Endothelial cell of umbilical vein (primary cell): ENCODE results near the gene KARS1. TPM values are rescaled to one million over a fixed set of nuclear protein-coding genes. Genes with fewer than 3 reads are reported as not detected.

Source experiments
- BruUV-seq: library from RNA; stranded (reverse); fragments of 400-500 nt; replicated peaks from 2 replicates; lab custom pipeline; 2021; lab: Mats Ljungman, UMichigan
- CTCF ChIA-PET: fragments of 300-600, 350-600 bp; sonication (Branson Sonifier 250); formaldehyde crosslinking; loops from one replicate; lab custom pipeline; 2021; ENCODE audit warnings: antibody characterized with exemption, inconsistent platforms; lab: Charles Lee
- POLR2A ChIA-PET: fragments of 300-600, 350-600 bp; sonication (Branson Sonifier 250); formaldehyde crosslinking; loops from one replicate; lab custom pipeline; 2021; ENCODE audit warnings: antibody characterized with exemption, inconsistent platforms; lab: Charles Lee
- DNase-seq: peaks from one replicate; pipeline ENCODE4 v3.0.0-alpha.2; 2011; ENCODE audit warnings: low read depth, low spot score
- FAIRE-seq: peaks from 2 replicates; lab custom pipeline; 2011; peaks lifted over from hg19 to GRCh38; lab: Jason Lieb, UNC
- H2AFZ ChIP-seq: 2 replicates; pipeline ENCODE4 v1.6.0; 2012; ENCODE audit warnings: low read depth, low read length, control low read depth, inconsistent platforms
- H3K27ac ChIP-seq: 2 replicates; pipeline ENCODE4 v1.5.1; 2011; ENCODE audit warnings: low read depth, mild to moderate bottlenecking, control low read depth, low read length, moderate library complexity; ENCODE audit not compliant: insufficient read depth
- H3K27me3 ChIP-seq, 2 experiments: 2 replicates each; pipeline versions ENCODE4 v1.6.0 to v1.6.1; 2011; ENCODE audit warnings: low read length in 2 of 2, mixed read lengths in 1 of 2; ENCODE audit not compliant: control insufficient read depth in 2 of 2, insufficient read depth in 2 of 2
- H3K36me3 ChIP-seq, 2 experiments: 2 replicates in 1 of 2; 3 replicates in 1 of 2; pipeline ENCODE4 v1.5.1; 2011; ENCODE audit warnings: low read length in 2 of 2, mild to moderate bottlenecking in 1 of 2, moderate library complexity in 1 of 2; ENCODE audit not compliant: control insufficient read depth in 2 of 2, insufficient read depth in 2 of 2; ENCODE audit errors: extremely low read depth in 1 of 2
- H3K4me1 ChIP-seq: 3 replicates; pipeline ENCODE4 v1.5.1; 2011; ENCODE audit warnings: mild to moderate bottlenecking, low read length; ENCODE audit not compliant: control insufficient read depth, insufficient read depth; ENCODE audit errors: extremely low read depth
- H3K4me2 ChIP-seq: 2 replicates; pipeline ENCODE4 v1.6.1; 2011; ENCODE audit warnings: low read length, control low read depth, mixed read lengths; ENCODE audit not compliant: insufficient read depth
- H3K4me3 ChIP-seq, 3 experiments: fragments of 200-600 bp in 1 of 3; sonication (generic), shearing (Covaris generic) in 1 of 3; replicated peaks in 1 of 3; 2 replicates each; pipeline ENCODE4 v1.5.1; 2011 to 2016; ENCODE audit warnings: control low read depth in 3 of 3, low read length in 3 of 3, mild to moderate bottlenecking in 2 of 3, inconsistent platforms in 1 of 3, low read depth in 1 of 3, moderate library complexity in 1 of 3; ENCODE audit not compliant: insufficient read depth in 1 of 3
- H3K79me2 ChIP-seq: 2 replicates; pipeline ENCODE4 v1.6.0; 2012; ENCODE audit warnings: low read length, inconsistent platforms; ENCODE audit not compliant: control insufficient read depth, insufficient read depth
- H3K9ac ChIP-seq: replicated peaks from 2 replicates; pipeline ENCODE3; 2011; ENCODE audit warnings: low read length, control low read depth; ENCODE audit not compliant: insufficient read depth; ENCODE audit errors: extremely low read depth
- H3K9me1 ChIP-seq: replicated peaks from 3 replicates; pipeline ENCODE4 v1.6.0; 2011; ENCODE audit warnings: mild to moderate bottlenecking, low read length; ENCODE audit not compliant: control insufficient read depth, insufficient read depth; ENCODE audit errors: extremely low read depth
- H3K9me3 ChIP-seq: replicated peaks from 2 replicates; pipeline ENCODE4 v1.5.1; 2012; ENCODE audit warnings: low read length, inconsistent platforms; ENCODE audit not compliant: control insufficient read depth, insufficient read depth
- H4K20me1 ChIP-seq: replicated peaks from 2 replicates; pipeline ENCODE3; 2011; ENCODE audit warnings: mild to moderate bottlenecking, low read length; ENCODE audit not compliant: control insufficient read depth, insufficient read depth; ENCODE audit errors: extremely low read depth
- CTCF ChIP-seq, 2 donors: IDR thresholded peaks; 1 replicate in 1 of 2; 2 replicates in 1 of 2; pipeline ENCODE4 v1.5.1; 2011; ENCODE audit warnings: low read length in 2 of 2, mild to moderate bottlenecking in 2 of 2, moderate library complexity in 2 of 2, control low read depth in 1 of 2, inconsistent platforms in 1 of 2, low read depth in 1 of 2; ENCODE audit not compliant: insufficient read depth in 1 of 2; ENCODE audit errors: extremely low read depth in 1 of 2
- EZH2 ChIP-seq: IDR thresholded peaks from 2 replicates; pipeline ENCODE4 v1.6.1; 2012; ENCODE audit warnings: borderline replicate concordance, low read depth, mild to moderate bottlenecking, moderate library complexity, low read length, inconsistent platforms; ENCODE audit not compliant: severe bottlenecking
- FOS ChIP-seq: IDR thresholded peaks from 2 replicates; pipeline ENCODE4 v1.6.1; 2011; ENCODE audit warnings: mild to moderate bottlenecking, low read length, moderate library complexity, borderline replicate concordance; ENCODE audit not compliant: insufficient read depth
- GATA2 ChIP-seq: IDR thresholded peaks from 2 replicates; pipeline ENCODE4 v1.7.0; 2011; ENCODE audit warnings: low read depth, mild to moderate bottlenecking, moderate library complexity, mixed read lengths, low read length; ENCODE audit not compliant: insufficient read length, insufficient read depth
- MAX ChIP-seq: IDR thresholded peaks from 2 replicates; pipeline ENCODE4 v1.6.1; 2011; ENCODE audit not compliant: insufficient read depth, insufficient read length
- POLR2AphosphoS5 ChIP-seq: IDR thresholded peaks from 2 replicates; pipeline ENCODE4 v1.6.1; 2012; ENCODE audit warnings: low read depth, mild to moderate bottlenecking, control low read depth, low read length, moderate library complexity; ENCODE audit not compliant: insufficient read depth
- dilution Hi-C: fragments of 300-500 bp; cut with MboI; formaldehyde crosslinking; loops from one replicate; pipeline ENCODE4 v1.15.0; 2019; ENCODE audit warnings: low sequenced_read_pairs; ENCODE audit not compliant: extremely low pct_ligation_motif_present
- intact Hi-C: fragments of 100-400 bp; cut with micrococcal nuclease; formaldehyde crosslinking; loops from one replicate; pipeline ENCODE4 v1.10.0; 2022
- polyA plus RNA-seq, 4 experiments: library from polyadenylated mRNA; depleted of rRNA in 3 of 4; stranded (reverse) in 3 of 4; unstranded in 1 of 4; fragments of >200 nt; gene quantifications; 2 replicates each; pipeline versions ENCODE4 v1.2.1 to v1.2.3, GENCODE V29; 2011 to 2012; ENCODE audit warnings: missing spikeins in 1 of 4
- total RNA-seq: library from RNA; stranded (reverse); gene quantifications from 2 replicates; pipeline ENCODE4 v1.2.3, GENCODE V29; 2021

KARS1 gene
- total and polyA plus RNA-seq, 2 donors (not counting 3 experiments of a cell fraction or from before 2014, with no cell fraction given): 83.3 to 146 TPM

GRCh38 chr16:75578725-75579124, 68.7 kb downstream of the KARS1 start:
- Histone ChIP-seq H3K4me1 (no peaks in the 10 kb centered on the region), H3K36me3 (peaks cover 7 to 15% of the 10 kb centered on the region in 2 experiments), H3K9ac (no peak overlapping the region), H2AFZ (no peak overlapping the region), H4K20me1 (no peaks in the 10 kb centered on the region), H3K4me2 (no peak overlapping the region), H3K4me3 (no peak overlapping the region), H3K27ac (no peak overlapping the region), H3K9me3 (no peaks in the 10 kb centered on the region), H3K27me3 (no peaks in the 10 kb centered on the region), H3K79me2 (no peaks in the 10 kb centered on the region), H3K9me1 (no peaks in the 10 kb centered on the region)
- ChIA-PET POLR2A (no interaction called here), CTCF (interaction anchor here (1.5 kb wide), 1 partner anchor 12 kb away, joined by 3 read pairs; the partner anchor contains the start of gene GABARAPL2)
- dilution Hi-C loops (no loop called here), intact Hi-C loops (no loop called here)
- BruUV-seq: no TSS peak
- DNase-seq (no peak), FAIRE-seq (no peak)
- TF ChIP-seq EZH2 (no peak), POLR2AphosphoS5 (no peak), GATA2 (no peak), CTCF (IDR thresholded peaks at IDR 0.05; ENCODE audit: extremely low read depth in 1 of 2, insufficient read depth in 1 of 2, low read depth in 1 of 2, low read length in 2 of 2) (no peak), FOS (no peak), MAX (no peak)
